Subcutaneous adipose tissue (tissue), 4 donors: ENCODE measurements around the gene DNAH2. TPM values are rescaled to one million over a fixed set of nuclear protein-coding genes. Genes with fewer than 3 reads are reported as not detected.

ENCODE experiments used
- total RNA-seq, 4 donors: library from RNA; depleted of rRNA; stranded (reverse); fragments of >200 nt; gene quantifications; one replicate each; pipeline ENCODE4 v1.1.0, GENCODE V29; 2016
- TF ChIP-seq, protein P1 (sequence below): fragments of 450-650 bp; IDR thresholded peaks from one replicate; pipeline ENCODE4 v1.5.1; 2016; ENCODE audit warnings: low read depth, mild to moderate bottlenecking, control low read depth, antibody characterized with exemption, moderate library complexity

DNAH2 gene
- total RNA-seq, 4 donors from 2014 or later, result under 0.01 to 0.22 (median 0.18) TPM

DNA sequence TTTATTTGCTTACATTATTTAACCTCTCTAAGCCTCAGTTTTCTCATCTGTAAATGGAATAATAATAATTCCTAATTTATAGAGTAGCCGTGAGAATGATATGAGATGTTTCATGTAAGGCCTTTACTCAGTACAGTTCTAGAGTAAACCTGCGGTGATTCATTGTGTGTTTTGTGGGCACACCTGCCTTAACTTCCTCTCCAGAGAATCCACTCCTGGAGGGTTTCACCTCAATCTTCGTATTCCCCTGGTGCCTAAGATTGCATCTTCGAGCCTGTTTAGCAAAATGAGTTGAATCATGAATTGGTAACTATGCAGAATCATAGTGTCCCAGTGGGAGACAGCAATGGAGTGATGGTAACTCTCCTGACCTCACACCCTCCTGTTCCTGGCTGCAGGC, 52.3 kb downstream of the DNAH2 start:
- TF ChIP-seq, protein P1, sequence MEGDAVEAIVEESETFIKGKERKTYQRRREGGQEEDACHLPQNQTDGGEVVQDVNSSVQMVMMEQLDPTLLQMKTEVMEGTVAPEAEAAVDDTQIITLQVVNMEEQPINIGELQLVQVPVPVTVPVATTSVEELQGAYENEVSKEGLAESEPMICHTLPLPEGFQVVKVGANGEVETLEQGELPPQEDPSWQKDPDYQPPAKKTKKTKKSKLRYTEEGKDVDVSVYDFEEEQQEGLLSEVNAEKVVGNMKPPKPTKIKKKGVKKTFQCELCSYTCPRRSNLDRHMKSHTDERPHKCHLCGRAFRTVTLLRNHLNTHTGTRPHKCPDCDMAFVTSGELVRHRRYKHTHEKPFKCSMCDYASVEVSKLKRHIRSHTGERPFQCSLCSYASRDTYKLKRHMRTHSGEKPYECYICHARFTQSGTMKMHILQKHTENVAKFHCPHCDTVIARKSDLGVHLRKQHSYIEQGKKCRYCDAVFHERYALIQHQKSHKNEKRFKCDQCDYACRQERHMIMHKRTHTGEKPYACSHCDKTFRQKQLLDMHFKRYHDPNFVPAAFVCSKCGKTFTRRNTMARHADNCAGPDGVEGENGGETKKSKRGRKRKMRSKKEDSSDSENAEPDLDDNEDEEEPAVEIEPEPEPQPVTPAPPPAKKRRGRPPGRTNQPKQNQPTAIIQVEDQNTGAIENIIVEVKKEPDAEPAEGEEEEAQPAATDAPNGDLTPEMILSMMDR, result no peak

DNA sequence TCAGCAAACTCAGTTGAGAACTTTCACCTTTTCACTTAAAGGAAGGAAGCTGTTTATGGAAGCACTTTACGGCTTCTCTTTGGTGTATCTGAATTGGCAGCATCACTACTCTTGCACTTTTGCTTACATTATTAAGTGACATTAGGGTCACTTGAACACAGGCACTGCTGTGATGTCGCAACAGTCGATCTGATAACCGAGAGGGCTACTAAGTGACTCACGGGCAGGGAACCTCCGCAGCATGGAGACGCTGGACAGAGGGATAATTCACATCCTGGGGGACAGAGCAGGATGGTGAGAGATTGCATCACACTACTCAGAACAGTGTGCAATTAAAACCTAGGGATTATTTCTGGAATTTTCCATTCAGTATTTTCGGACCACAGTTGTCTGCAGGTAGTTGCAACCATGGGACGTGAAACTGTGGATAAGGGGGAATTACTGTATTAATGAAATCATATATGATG, 56.5 kb downstream of the DNAH2 start:
- TF ChIP-seq, protein P1, result no peak

GRCh38 chr17:7775051-7775450, 57.5 kb downstream of the DNAH2 start:
- TF ChIP-seq, protein P1, result no peak

- TF ChIP-seq, protein P1, result no peak
Observed at GRCh38 chr17:7777017-7777416, 59.5 kb downstream of the DNAH2 start.

- TF ChIP-seq, protein P1, result no peak
Observed at GRCh38 chr17:7780736-7781135, 63.2 kb downstream of the DNAH2 start.

- TF ChIP-seq, protein P1, result no peak
Observed at GRCh38 chr17:7781429-7781828, 63.9 kb downstream of the DNAH2 start.

DNA sequence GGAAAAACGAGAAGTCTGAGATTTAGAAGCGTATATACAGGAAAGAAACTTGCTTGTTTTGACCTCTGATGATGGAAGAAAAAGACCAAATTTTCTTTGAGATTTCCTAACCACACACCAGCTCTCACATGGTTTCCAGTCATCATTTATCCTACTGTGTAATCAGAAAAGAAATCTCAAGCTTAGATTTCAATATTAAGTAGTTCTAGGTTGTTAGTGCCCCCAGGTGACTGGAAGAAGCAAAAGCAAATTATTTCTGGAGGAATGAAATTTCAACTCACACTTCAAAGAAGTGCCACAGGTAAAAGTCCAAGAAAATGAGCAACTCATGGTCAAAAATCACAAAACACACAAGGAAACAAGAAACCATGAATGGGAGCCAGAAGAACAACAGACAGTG, 64.7 kb downstream of the DNAH2 start:
- TF ChIP-seq, protein P1, result no peak
